Endothelial cell of umbilical vein (primary cell): Measurements from ENCODE around the gene GRK5. TPM values are rescaled to one million over a fixed set of nuclear protein-coding genes. Genes with fewer than 3 reads are reported as not detected.

Source experiments
- BruUV-seq: library from RNA; stranded (reverse); fragments of 400-500 nt; replicated peaks from 2 replicates; lab custom pipeline; 2021; lab: Mats Ljungman, UMichigan
- CTCF ChIA-PET: fragments of 300-600, 350-600 bp; sonication (Branson Sonifier 250); formaldehyde crosslinking; loops from one replicate; lab custom pipeline; 2021; ENCODE audit warnings: antibody characterized with exemption, inconsistent platforms; lab: Charles Lee
- POLR2A ChIA-PET: fragments of 300-600, 350-600 bp; sonication (Branson Sonifier 250); formaldehyde crosslinking; loops from one replicate; lab custom pipeline; 2021; ENCODE audit warnings: antibody characterized with exemption, inconsistent platforms; lab: Charles Lee
- DNase-seq: peaks from one replicate; pipeline ENCODE4 v3.0.0-alpha.2; 2011; ENCODE audit warnings: low read depth, low spot score
- FAIRE-seq: peaks from 2 replicates; lab custom pipeline; 2011; peaks lifted over from hg19 to GRCh38; lab: Jason Lieb, UNC
- H2AFZ ChIP-seq: 2 replicates; pipeline ENCODE4 v1.6.0; 2012; ENCODE audit warnings: low read depth, low read length, control low read depth, inconsistent platforms
- H3K27ac ChIP-seq: 2 replicates; pipeline ENCODE4 v1.5.1; 2011; ENCODE audit warnings: low read depth, mild to moderate bottlenecking, control low read depth, low read length, moderate library complexity; ENCODE audit not compliant: insufficient read depth
- H3K27me3 ChIP-seq, 2 experiments: 2 replicates each; pipeline versions ENCODE4 v1.6.0 to v1.6.1; 2011; ENCODE audit warnings: low read length in 2 of 2, mixed read lengths in 1 of 2; ENCODE audit not compliant: control insufficient read depth in 2 of 2, insufficient read depth in 2 of 2
- H3K36me3 ChIP-seq, 2 experiments: 2 replicates in 1 of 2; 3 replicates in 1 of 2; pipeline ENCODE4 v1.5.1; 2011; ENCODE audit warnings: low read length in 2 of 2, mild to moderate bottlenecking in 1 of 2, moderate library complexity in 1 of 2; ENCODE audit not compliant: control insufficient read depth in 2 of 2, insufficient read depth in 2 of 2; ENCODE audit errors: extremely low read depth in 1 of 2
- H3K4me1 ChIP-seq: 3 replicates; pipeline ENCODE4 v1.5.1; 2011; ENCODE audit warnings: mild to moderate bottlenecking, low read length; ENCODE audit not compliant: control insufficient read depth, insufficient read depth; ENCODE audit errors: extremely low read depth
- H3K4me2 ChIP-seq: 2 replicates; pipeline ENCODE4 v1.6.1; 2011; ENCODE audit warnings: low read length, control low read depth, mixed read lengths; ENCODE audit not compliant: insufficient read depth
- H3K4me3 ChIP-seq, 3 experiments: fragments of 200-600 bp in 1 of 3; sonication (generic), shearing (Covaris generic) in 1 of 3; replicated peaks in 1 of 3; 2 replicates each; pipeline ENCODE4 v1.5.1; 2011 to 2016; ENCODE audit warnings: control low read depth in 3 of 3, low read length in 3 of 3, mild to moderate bottlenecking in 2 of 3, inconsistent platforms in 1 of 3, low read depth in 1 of 3, moderate library complexity in 1 of 3; ENCODE audit not compliant: insufficient read depth in 1 of 3
- H3K79me2 ChIP-seq: 2 replicates; pipeline ENCODE4 v1.6.0; 2012; ENCODE audit warnings: low read length, inconsistent platforms; ENCODE audit not compliant: control insufficient read depth, insufficient read depth
- H3K9ac ChIP-seq: replicated peaks from 2 replicates; pipeline ENCODE3; 2011; ENCODE audit warnings: low read length, control low read depth; ENCODE audit not compliant: insufficient read depth; ENCODE audit errors: extremely low read depth
- H3K9me1 ChIP-seq: replicated peaks from 3 replicates; pipeline ENCODE4 v1.6.0; 2011; ENCODE audit warnings: mild to moderate bottlenecking, low read length; ENCODE audit not compliant: control insufficient read depth, insufficient read depth; ENCODE audit errors: extremely low read depth
- H3K9me3 ChIP-seq: replicated peaks from 2 replicates; pipeline ENCODE4 v1.5.1; 2012; ENCODE audit warnings: low read length, inconsistent platforms; ENCODE audit not compliant: control insufficient read depth, insufficient read depth
- H4K20me1 ChIP-seq: replicated peaks from 2 replicates; pipeline ENCODE3; 2011; ENCODE audit warnings: mild to moderate bottlenecking, low read length; ENCODE audit not compliant: control insufficient read depth, insufficient read depth; ENCODE audit errors: extremely low read depth
- CTCF ChIP-seq, 2 donors: IDR thresholded peaks; 1 replicate in 1 of 2; 2 replicates in 1 of 2; pipeline ENCODE4 v1.5.1; 2011; ENCODE audit warnings: low read length in 2 of 2, mild to moderate bottlenecking in 2 of 2, moderate library complexity in 2 of 2, control low read depth in 1 of 2, inconsistent platforms in 1 of 2, low read depth in 1 of 2; ENCODE audit not compliant: insufficient read depth in 1 of 2; ENCODE audit errors: extremely low read depth in 1 of 2
- EZH2 ChIP-seq: IDR thresholded peaks from 2 replicates; pipeline ENCODE4 v1.6.1; 2012; ENCODE audit warnings: borderline replicate concordance, low read depth, mild to moderate bottlenecking, moderate library complexity, low read length, inconsistent platforms; ENCODE audit not compliant: severe bottlenecking
- FOS ChIP-seq: IDR thresholded peaks from 2 replicates; pipeline ENCODE4 v1.6.1; 2011; ENCODE audit warnings: mild to moderate bottlenecking, low read length, moderate library complexity, borderline replicate concordance; ENCODE audit not compliant: insufficient read depth
- MAX ChIP-seq: IDR thresholded peaks from 2 replicates; pipeline ENCODE4 v1.6.1; 2011; ENCODE audit not compliant: insufficient read depth, insufficient read length
- MYC ChIP-seq: IDR thresholded peaks from one replicate; pipeline ENCODE4 v1.6.1; 2011; ENCODE audit warnings: mild to moderate bottlenecking, low read depth, low read length
- POLR2A ChIP-seq: IDR thresholded peaks from 2 replicates; pipeline ENCODE4 v1.6.1; 2012; ENCODE audit warnings: low read depth, mild to moderate bottlenecking, control low read depth, low read length
- POLR2AphosphoS5 ChIP-seq: IDR thresholded peaks from 2 replicates; pipeline ENCODE4 v1.6.1; 2012; ENCODE audit warnings: low read depth, mild to moderate bottlenecking, control low read depth, low read length, moderate library complexity; ENCODE audit not compliant: insufficient read depth
- dilution Hi-C: fragments of 300-500 bp; cut with MboI; formaldehyde crosslinking; loops from one replicate; pipeline ENCODE4 v1.15.0; 2019; ENCODE audit warnings: low sequenced_read_pairs; ENCODE audit not compliant: extremely low pct_ligation_motif_present
- intact Hi-C: fragments of 100-400 bp; cut with micrococcal nuclease; formaldehyde crosslinking; loops from one replicate; pipeline ENCODE4 v1.10.0; 2022
- polyA plus RNA-seq, 4 experiments: library from polyadenylated mRNA; depleted of rRNA in 3 of 4; stranded (reverse) in 3 of 4; unstranded in 1 of 4; fragments of >200 nt; gene quantifications; 2 replicates each; pipeline versions ENCODE4 v1.2.1 to v1.2.3, GENCODE V29; 2011 to 2012; ENCODE audit warnings: missing spikeins in 1 of 4
- total RNA-seq: library from RNA; stranded (reverse); gene quantifications from 2 replicates; pipeline ENCODE4 v1.2.3, GENCODE V29; 2021

Gene GRK5
- total and polyA plus RNA-seq, 2 donors (not counting 3 experiments of a cell fraction or from before 2014, with no cell fraction given) = 13.1 to 29.5 TPM

- Histone ChIP-seq H3K4me2 (peak within 1 kb of the TSS; percentile 63), H3K27ac (peak within 1 kb of the TSS; percentile 54), H3K27me3 (no peaks in the 10 kb centered on the region), H3K9me1 (no peaks in the 10 kb centered on the region), H3K9ac (peak within 1 kb of the TSS; percentile 64), H2AFZ (peak within 1 kb of the TSS; percentile 96), H3K4me3 (peak within 1 kb of the TSS; percentile 48 to 70 (median 62)), H3K36me3 (peaks cover 10 to 15% of the 10 kb centered on the region in 2 experiments), H3K4me1 (peaks cover 24% of the 10 kb centered on the region), H3K9me3 (no peaks in the 10 kb centered on the region), H4K20me1 (no peaks in the 10 kb centered on the region), H3K79me2 (no peaks in the 10 kb centered on the region)
- ChIA-PET POLR2A (interaction anchor here (0.5 kb wide), 1 partner anchor 11 kb away, joined by 3 read pairs; no protein-coding TSS in a partner anchor), CTCF (interaction anchor here (1.0 to 4.1 kb wide), 5 partner anchors 13 to 437 kb away, joined by 3 to 12 read pairs (median 5); no protein-coding TSS in a partner anchor)
- dilution Hi-C loops = no loop called here
- FAIRE-seq (peak; percentile 74), DNase-seq (peak; percentile 68)
- TSS peak; percentile 72 for BruUV-seq
- intact Hi-C loops = loop anchor here (1.0 to 5.0 kb wide), 4 partner anchors 13 to 432 kb away; partner anchors contain the start of genes DENND10, EIF3A, PRDX3 and TIAL1
- TF ChIP-seq CTCF (IDR thresholded peaks at IDR 0.05; ENCODE audit: extremely low read depth in 1 of 2, insufficient read depth in 1 of 2, low read depth in 1 of 2, low read length in 2 of 2) (no peak), EZH2 (no peak), FOS (no peak), POLR2AphosphoS5 (peak; percentile 58), POLR2A (peak; percentile 81), MYC (peak; percentile 61), MAX (peak; percentile 75)
These were observed 41.9 kb upstream of the GRK5 start, which contains the start of gene SFXN4 for GRCh38 chr10:119165171-119166117. Gene SFXN4 (minus strand): TSS chr10:119165714. CDS start chr10:119165647, 67 bp downstream.
